Transverse colon (tissue), 4 donors: Measurements from ENCODE around the gene ADAMTS14. TPM values are rescaled to one million over a fixed set of nuclear protein-coding genes. Genes with fewer than 3 reads are reported as not detected.
A peak's percentile ranks its signal among the peaks of the same experiment; 100 is the strongest.
"Not testable (repeated sequence)": the region's sequence is repeated elsewhere in the genome, so short reads cannot be mapped to it uniquely, and the experiment has no call there.

Experiments
- DNase-seq: peaks from one replicate; pipeline ENCODE4 v3.0.0-alpha.2; 2019
- H3K27ac ChIP-seq, 4 donors: fragments of 200-600 bp; sonication (generic); 2 replicates each; pipeline ENCODE4 v1.5.1; 2016 to 2018; ENCODE audit warnings: inconsistent platforms in 4 of 4
- H3K27me3 ChIP-seq: fragments of 200-600 bp; sonication (generic); 2 replicates; pipeline ENCODE4 v1.5.1; 2017; ENCODE audit warnings: inconsistent platforms
- H3K36me3 ChIP-seq, 4 donors: fragments of 200-600 bp; sonication (generic); 2 replicates each; pipeline ENCODE4 v1.5.1; 2017 to 2019; ENCODE audit warnings: inconsistent platforms in 4 of 4
- H3K4me1 ChIP-seq, 4 donors: fragments of 200-600 bp; sonication (generic); 2 replicates each; pipeline ENCODE4 v1.5.1; 2017 to 2020; ENCODE audit warnings: inconsistent platforms in 4 of 4
- H3K4me3 ChIP-seq, 4 donors: fragments of 200-600 bp; sonication (generic); 1 replicate in 1 of 4; 2 replicates in 3 of 4; pipeline versions ENCODE4 v1.5.1 to v1.6.1; 2017 to 2019; ENCODE audit warnings: inconsistent platforms in 4 of 4
- H3K9me3 ChIP-seq, 2 donors: fragments of 200-600 bp; sonication (generic); 2 replicates each; pipeline ENCODE4 v1.5.1; 2017 to 2019; ENCODE audit warnings: inconsistent platforms in 2 of 2
- EP300 ChIP-seq: sonication (generic); formaldehyde crosslinking; IDR thresholded peaks from one replicate; pipeline ENCODE4 v1.6.1; 2017; ENCODE audit warnings: antibody characterized with exemption, low read depth
- POLR2A ChIP-seq: fragments of 450-650 bp; IDR thresholded peaks from one replicate; pipeline ENCODE4 v1.6.1; 2016; ENCODE audit warnings: antibody characterized with exemption, mild to moderate bottlenecking, moderate library complexity
- POLR2AphosphoS5 ChIP-seq, 3 donors: sonication (generic); formaldehyde crosslinking; IDR thresholded peaks; one replicate each; pipeline ENCODE4 v1.6.1; 2016; ENCODE audit warnings: antibody characterized with exemption in 3 of 3
- WGBS, 2 donors: methylation state at CpG; one replicate each; pipeline ENCODE4 v1.1.5; 2018; ENCODE audit warnings: low coverage in 1 of 2; 5-methylcytosine and 5-hydroxymethylcytosine counted together
- in situ Hi-C, 4 donors: fragments of 200-750 bp; cut with MboI; loops; one replicate each; pipeline versions ENCODE4 v1.15.0 to v1.15.1; 2017; ENCODE audit warnings: low sequenced_read_pairs in 3 of 4, low pct_ligation_motif_present in 1 of 4, low pct_unique_long_range_greater_than_20kb in 1 of 4
- intact Hi-C: fragments of 100-400 bp; cut with DNase I; formaldehyde crosslinking; loops from one replicate; pipeline ENCODE4 v1.15.1; 2023; ENCODE audit warnings: low total_unique reads
- total RNA-seq, 4 donors: library from RNA; depleted of rRNA; stranded (reverse); fragments of >200 nt; gene quantifications; one replicate each; pipeline ENCODE4 v1.1.0, GENCODE V29; 2016
- TF ChIP-seq, protein P1 (sequence below), 5 experiments: fragments of 200-600 bp in 3 of 5; fragments of 450-650 bp in 2 of 5; sonication (generic) in 3 of 5; IDR thresholded peaks; 1 replicate in 2 of 5; 2 replicates in 3 of 5; pipeline ENCODE4 v1.5.1; 2016 to 2017; ENCODE audit warnings: antibody characterized with exemption in 5 of 5, inconsistent platforms in 3 of 5, mild to moderate bottlenecking in 2 of 5, moderate library complexity in 1 of 5

The ADAMTS14 gene
- total RNA-seq, 4 donors from 2014 or later: 0.95 to 3.8 (median 1.4) TPM

DNA sequence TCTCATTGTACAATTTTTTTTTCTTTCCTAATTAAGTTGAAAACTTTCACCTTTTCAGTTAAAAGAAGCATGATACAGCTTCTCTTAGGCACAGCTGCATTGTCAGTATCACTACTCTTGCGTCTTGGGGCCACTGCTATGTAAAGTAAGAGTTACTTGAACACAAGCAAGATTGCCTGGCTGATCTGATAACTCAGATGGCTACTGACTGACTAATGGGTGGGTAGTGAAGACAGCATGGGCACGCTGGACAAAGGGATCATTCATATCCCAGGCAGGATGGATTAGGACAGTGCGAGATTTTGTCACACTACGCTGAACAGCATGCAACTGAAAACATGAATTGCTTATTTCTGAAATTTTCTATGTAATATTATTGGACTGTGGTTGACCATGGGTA is 11.6 kb upstream of the ADAMTS14 start:
- 82 to 100% methylated on average over 1 to 4 of the region's 4 CpGs for WGBS, 2 donors

DNA sequence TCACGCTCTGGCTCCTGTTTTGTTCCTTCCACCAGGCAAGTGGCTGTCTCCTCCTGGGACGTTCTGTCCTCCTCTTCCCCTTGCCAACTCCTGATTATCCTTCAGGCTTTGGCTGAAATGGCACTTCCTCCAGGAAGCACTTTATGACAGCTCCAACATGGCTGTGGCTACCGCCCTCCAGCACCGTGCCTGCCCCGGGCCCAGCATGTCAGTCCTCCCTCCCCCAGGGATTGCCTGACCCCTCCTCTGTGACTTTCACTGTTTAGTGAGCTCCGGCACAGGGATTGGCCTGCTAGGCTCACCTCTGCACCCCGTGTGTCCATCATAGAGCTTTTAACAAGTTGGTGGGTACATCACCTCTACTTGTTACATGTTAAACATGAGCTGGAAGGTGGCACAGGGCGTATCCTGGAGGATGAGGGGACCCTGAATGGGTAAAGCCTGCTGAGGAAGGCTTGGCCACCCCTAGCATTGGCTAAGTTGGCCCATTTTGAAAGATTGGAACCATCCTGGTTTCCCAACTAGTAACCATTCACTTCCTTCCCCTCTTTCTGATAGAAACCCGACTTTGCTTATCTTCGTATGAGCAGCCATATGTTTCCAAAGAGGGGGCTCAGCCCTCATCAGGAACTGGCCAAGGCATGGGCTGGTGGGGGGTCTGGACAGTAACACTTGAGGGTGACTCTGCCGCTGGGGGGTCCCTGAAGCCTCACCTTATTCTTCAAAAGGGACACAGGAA is 10.5 kb upstream of the ADAMTS14 start:
- DNase-seq: no peak
- peak overlapping the region; percentile 3 to 55 (median 24) for H3K27ac ChIP-seq
- in situ Hi-C loops (no loop called here), intact Hi-C loops (no loop called here)
- peaks cover 0 to 10% (median 4%) of the 10 kb centered on the region in 4 donors for H3K4me1 ChIP-seq
- 60 to 68% methylated on average over 5 to 11 of the region's 11 CpGs for WGBS, 2 donors
- H3K4me3 ChIP-seq: no peak overlapping the region
- no peaks in the 10 kb centered on the region for H3K9me3 ChIP-seq
- TF ChIP-seq POLR2AphosphoS5 (IDR thresholded peaks at IDR 0.05): no peak
- TF ChIP-seq, protein P1, sequence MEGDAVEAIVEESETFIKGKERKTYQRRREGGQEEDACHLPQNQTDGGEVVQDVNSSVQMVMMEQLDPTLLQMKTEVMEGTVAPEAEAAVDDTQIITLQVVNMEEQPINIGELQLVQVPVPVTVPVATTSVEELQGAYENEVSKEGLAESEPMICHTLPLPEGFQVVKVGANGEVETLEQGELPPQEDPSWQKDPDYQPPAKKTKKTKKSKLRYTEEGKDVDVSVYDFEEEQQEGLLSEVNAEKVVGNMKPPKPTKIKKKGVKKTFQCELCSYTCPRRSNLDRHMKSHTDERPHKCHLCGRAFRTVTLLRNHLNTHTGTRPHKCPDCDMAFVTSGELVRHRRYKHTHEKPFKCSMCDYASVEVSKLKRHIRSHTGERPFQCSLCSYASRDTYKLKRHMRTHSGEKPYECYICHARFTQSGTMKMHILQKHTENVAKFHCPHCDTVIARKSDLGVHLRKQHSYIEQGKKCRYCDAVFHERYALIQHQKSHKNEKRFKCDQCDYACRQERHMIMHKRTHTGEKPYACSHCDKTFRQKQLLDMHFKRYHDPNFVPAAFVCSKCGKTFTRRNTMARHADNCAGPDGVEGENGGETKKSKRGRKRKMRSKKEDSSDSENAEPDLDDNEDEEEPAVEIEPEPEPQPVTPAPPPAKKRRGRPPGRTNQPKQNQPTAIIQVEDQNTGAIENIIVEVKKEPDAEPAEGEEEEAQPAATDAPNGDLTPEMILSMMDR (IDR thresholded peaks at IDR 0.05): no peak
- no peak for TF ChIP-seq POLR2A
- no peak for TF ChIP-seq EP300
- H3K36me3 ChIP-seq: no peaks in the 10 kb centered on the region
- H3K27me3 ChIP-seq: no peaks in the 10 kb centered on the region

More for the DNA sequence above, 11.6 kb upstream of the ADAMTS14 start:
- peaks cover 0 to 10% (median 4%) of the 10 kb centered on the region in 4 donors for H3K4me1 ChIP-seq
- H3K27me3 ChIP-seq: no peaks in the 10 kb centered on the region
- no peak for TF ChIP-seq POLR2A
- no peak for TF ChIP-seq POLR2AphosphoS5 (IDR thresholded peaks at IDR 0.05)
- no peak for TF ChIP-seq EP300
- TF ChIP-seq, protein P1 (IDR thresholded peaks at IDR 0.05): no peak
- no peak for DNase-seq
- H3K9me3 ChIP-seq: no peaks in the 10 kb centered on the region
- intact Hi-C loops (no loop called here), in situ Hi-C loops (no loop called here)
- no peak overlapping the region for H3K4me3 ChIP-seq
- H3K36me3 ChIP-seq: no peaks in the 10 kb centered on the region
- no peak overlapping the region for H3K27ac ChIP-seq

DNA sequence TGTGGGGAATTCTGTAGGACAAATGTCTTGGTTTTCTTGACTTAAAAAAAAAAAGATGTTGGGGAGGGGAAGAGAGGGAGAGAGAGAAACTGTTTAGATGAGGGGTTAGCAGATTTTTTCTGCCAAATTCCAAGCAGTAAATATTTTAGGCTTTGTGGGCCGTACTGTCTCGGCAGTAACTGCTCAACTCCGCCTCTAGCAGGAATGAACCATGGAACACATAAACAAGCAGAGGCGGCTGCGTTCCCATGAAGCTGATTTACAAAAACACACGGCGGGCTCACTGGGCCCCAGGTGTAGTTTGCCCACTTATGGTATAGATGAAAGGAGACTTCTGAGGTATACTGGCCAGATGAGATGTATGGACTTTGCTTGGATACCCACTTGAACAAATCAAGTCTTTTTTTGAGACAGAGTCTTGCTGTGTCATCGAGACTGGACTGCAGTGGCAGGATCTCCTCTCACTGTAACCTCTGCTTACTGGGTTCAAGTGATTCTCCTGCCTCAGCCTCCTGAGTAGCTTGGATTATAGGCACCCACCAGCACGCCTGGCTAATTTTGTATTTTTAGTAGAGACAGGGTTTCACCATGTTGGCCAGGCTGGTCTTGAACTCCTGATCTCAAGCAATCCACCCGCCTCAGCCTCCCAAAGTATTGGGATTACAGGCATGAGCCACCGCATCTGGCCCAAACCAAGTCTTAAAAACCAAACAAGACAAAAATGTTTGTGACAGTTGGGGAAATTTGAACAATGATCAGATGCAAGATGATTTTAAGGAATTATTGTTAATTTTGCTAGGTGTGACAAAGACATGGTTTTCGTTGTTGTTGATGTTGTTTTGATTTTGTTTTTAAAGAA is 9.7 kb upstream of the ADAMTS14 start:
- no peaks in the 10 kb centered on the region for H3K36me3 ChIP-seq
- DNase-seq: no peak
- H3K27ac ChIP-seq: peak overlapping the region; percentile 3 to 55 (median 32)
- peaks cover 0 to 10% (median 4%) of the 10 kb centered on the region in 4 donors for H3K4me1 ChIP-seq
- H3K9me3 ChIP-seq: no peaks in the 10 kb centered on the region
- no peak overlapping the region for H3K4me3 ChIP-seq
- H3K27me3 ChIP-seq: no peaks in the 10 kb centered on the region
- intact Hi-C loops: no loop called here
- in situ Hi-C loops: no loop called here
- 77 to 93% methylated on average over 3 to 12 of the region's 12 CpGs for WGBS, 2 donors
- TF ChIP-seq POLR2A: no peak
- no peak for TF ChIP-seq EP300
- TF ChIP-seq, protein P1 (IDR thresholded peaks at IDR 0.05): no peak
- no peak for TF ChIP-seq POLR2AphosphoS5 (IDR thresholded peaks at IDR 0.05)

DNA sequence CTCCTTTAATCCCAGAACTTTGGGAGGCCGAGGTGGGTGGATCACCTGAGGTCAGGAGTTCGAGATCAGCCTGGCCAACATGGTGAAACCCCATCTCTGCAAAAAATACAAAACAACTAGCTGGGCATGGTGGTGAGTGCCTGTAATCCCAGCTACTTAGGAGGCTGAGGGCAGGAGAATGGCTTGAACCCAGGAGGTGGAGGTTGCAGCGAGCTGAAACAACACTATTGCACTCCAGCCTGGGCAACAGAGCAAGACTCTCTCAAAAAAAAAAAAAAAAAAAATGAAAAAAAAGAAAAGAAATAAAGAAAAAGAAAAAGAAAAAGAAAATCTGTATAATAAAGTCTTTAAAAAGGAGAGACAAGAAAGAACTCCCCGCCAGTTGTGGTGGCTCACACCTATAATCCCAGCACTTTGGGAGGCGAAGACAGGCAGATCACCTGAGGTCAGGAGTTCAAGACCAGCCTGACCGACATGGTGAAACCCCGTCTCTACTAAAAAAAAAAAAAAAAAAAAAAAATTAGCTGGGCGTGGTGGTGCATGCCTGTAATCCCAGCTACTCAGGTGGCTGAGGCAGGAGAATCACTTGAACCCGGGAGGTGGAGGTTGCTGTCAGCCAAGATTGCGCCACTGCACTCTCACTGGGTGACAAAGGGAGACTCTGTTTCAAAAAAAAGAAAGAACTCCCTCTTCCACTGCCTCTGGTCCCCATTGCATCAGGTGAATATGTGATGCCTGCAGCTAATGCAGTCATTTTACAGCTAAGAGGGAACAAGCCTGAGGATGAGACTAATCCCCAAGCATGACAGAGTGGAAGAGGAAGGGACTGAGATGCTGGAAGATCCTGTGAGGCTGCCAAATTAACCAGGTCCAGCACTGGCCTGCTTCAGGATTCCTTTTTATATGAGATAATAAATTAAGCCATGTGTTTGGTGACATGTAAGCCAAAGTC is 8.6 kb upstream of the ADAMTS14 start:
- H3K36me3 ChIP-seq, H3K4me3 ChIP-seq, in situ Hi-C loops, H3K27me3 ChIP-seq, H3K4me1 ChIP-seq, H3K9me3 ChIP-seq, intact Hi-C loops, DNase-seq: not testable (repeated sequence)
- peak overlapping the region; percentile 34 to 64 (median 56) for H3K27ac ChIP-seq
- 70 to 87% methylated on average over 3 to 10 of the region's 10 CpGs for WGBS, 2 donors
